Keratinocyte (primary cell): Measurements from ENCODE around the gene DSG2. TPM values are rescaled to one million over a fixed set of nuclear protein-coding genes. Genes with fewer than 3 reads are reported as not detected.

ENCODE experiments used
- DNase-seq: peaks from one replicate; pipeline ENCODE4 v3.0.0-alpha.2; 2011; ENCODE audit warnings: low read depth, missing footprints, low spot score
- FAIRE-seq: peaks from 2 replicates; lab custom pipeline; 2011; peaks lifted over from hg19 to GRCh38; lab: Jason Lieb, UNC
- H2AFZ ChIP-seq: 2 replicates; pipeline ENCODE4 v1.6.0; 2012; ENCODE audit warnings: low read length, control low read depth, inconsistent platforms; ENCODE audit not compliant: control insufficient read depth
- H3K27ac ChIP-seq: 2 replicates; pipeline ENCODE4 v1.5.1; 2011; ENCODE audit warnings: low read length; ENCODE audit not compliant: control insufficient read depth, insufficient read depth
- H3K27me3 ChIP-seq: 3 replicates; pipeline ENCODE4 v1.6.0; 2011; ENCODE audit warnings: low read length; ENCODE audit not compliant: control insufficient read depth, insufficient read depth; ENCODE audit errors: extremely low read depth
- H3K36me3 ChIP-seq, 2 experiments: 2 replicates in 1 of 2; 3 replicates in 1 of 2; pipeline ENCODE4 v1.5.1; 2011; ENCODE audit warnings: low read length in 2 of 2, mild to moderate bottlenecking in 1 of 2; ENCODE audit not compliant: control insufficient read depth in 2 of 2, insufficient read depth in 2 of 2; ENCODE audit errors: extremely low read depth in 1 of 2
- H3K4me1 ChIP-seq: 3 replicates; pipeline ENCODE4 v1.5.1; 2011; ENCODE audit warnings: low read length; ENCODE audit not compliant: control insufficient read depth, insufficient read depth; ENCODE audit errors: extremely low read depth
- H3K4me2 ChIP-seq: 3 replicates; pipeline ENCODE4 v1.6.0; 2011; ENCODE audit warnings: low read depth, low read length; ENCODE audit not compliant: control insufficient read depth, insufficient read depth; ENCODE audit errors: extremely low read depth
- H3K4me3 ChIP-seq, 3 experiments: fragments of 200-600 bp in 1 of 3; sonication (generic) in 1 of 3; 2 replicates in 2 of 3; 3 replicates in 1 of 3; pipeline ENCODE4 v1.5.1; 2011 to 2016; ENCODE audit warnings: low read length in 3 of 3, mild to moderate bottlenecking in 3 of 3, control low read depth in 2 of 3, inconsistent platforms in 1 of 3, low read depth in 1 of 3, mixed read lengths in 1 of 3, mixed run types in 1 of 3, moderate library complexity in 1 of 3; ENCODE audit not compliant: control insufficient read depth in 2 of 3, insufficient read depth in 2 of 3; ENCODE audit errors: extremely low read depth in 1 of 3
- H3K79me2 ChIP-seq: 2 replicates; pipeline ENCODE4 v1.6.0; 2012; ENCODE audit warnings: low read length; ENCODE audit not compliant: control insufficient read depth, insufficient read depth
- H3K9ac ChIP-seq: 3 replicates; pipeline ENCODE4 v1.6.0; 2011; ENCODE audit warnings: low read length; ENCODE audit not compliant: control insufficient read depth, insufficient read depth; ENCODE audit errors: extremely low read depth
- H3K9me1 ChIP-seq: 3 replicates; pipeline ENCODE4 v1.6.0; 2011; ENCODE audit warnings: low read length; ENCODE audit not compliant: control insufficient read depth, insufficient read depth; ENCODE audit errors: extremely low read depth
- H3K9me3 ChIP-seq: 2 replicates; pipeline ENCODE4 v1.5.1; 2012; ENCODE audit warnings: low read depth, low read length; ENCODE audit not compliant: control insufficient read depth
- H4K20me1 ChIP-seq: 3 replicates; pipeline ENCODE4 v1.6.0; 2011; ENCODE audit warnings: low read length; ENCODE audit not compliant: control insufficient read depth, insufficient read depth; ENCODE audit errors: extremely low read depth
- CTCF ChIP-seq, 3 experiments: IDR thresholded peaks in 1 of 3; conservative IDR thresholded peaks in 1 of 3; optimal IDR thresholded peaks in 1 of 3; 2 replicates in 2 of 3; 3 replicates in 1 of 3; pipeline versions ENCODE3 to v1.5.1; 2011; ENCODE audit warnings: low read length in 3 of 3, mild to moderate bottlenecking in 3 of 3, moderate library complexity in 2 of 3, control low read depth in 1 of 3, inconsistent platforms in 1 of 3; ENCODE audit not compliant: insufficient read depth in 2 of 3; ENCODE audit errors: extremely low read depth in 1 of 3
- EZH2 ChIP-seq: IDR thresholded peaks from one replicate; pipeline ENCODE4 v1.6.1; 2012; ENCODE audit warnings: inconsistent platforms, mild to moderate bottlenecking, low read length, moderate library complexity
- dilution Hi-C: fragments of 300-500 bp; cut with MboI; formaldehyde crosslinking; loops from one replicate; pipeline ENCODE4 v1.7.0; 2020; ENCODE audit warnings: low sequenced_read_pairs; ENCODE audit not compliant: extremely low pct_ligation_motif_present
- polyA plus RNA-seq, 5 experiments: library from polyadenylated mRNA; depleted of rRNA in 3 of 5; stranded (reverse) in 3 of 5; stranded (forward) in 1 of 5; unstranded in 1 of 5; fragments of >200 nt; gene quantifications; 1 replicate in 1 of 5; 2 replicates in 3 of 5; 3 replicates in 1 of 5; pipeline versions ENCODE4 v1.2.1 to v1.2.3, GENCODE V29; 2011 to 2012; ENCODE audit warnings: missing spikeins in 2 of 5, low read depth in 1 of 5, low replicate concordance in 1 of 5

Gene DSG2
- polyA plus RNA-seq, 1 donor (not counting 4 experiments of a cell fraction or from before 2014, with no cell fraction given) = 140 TPM

DNA sequence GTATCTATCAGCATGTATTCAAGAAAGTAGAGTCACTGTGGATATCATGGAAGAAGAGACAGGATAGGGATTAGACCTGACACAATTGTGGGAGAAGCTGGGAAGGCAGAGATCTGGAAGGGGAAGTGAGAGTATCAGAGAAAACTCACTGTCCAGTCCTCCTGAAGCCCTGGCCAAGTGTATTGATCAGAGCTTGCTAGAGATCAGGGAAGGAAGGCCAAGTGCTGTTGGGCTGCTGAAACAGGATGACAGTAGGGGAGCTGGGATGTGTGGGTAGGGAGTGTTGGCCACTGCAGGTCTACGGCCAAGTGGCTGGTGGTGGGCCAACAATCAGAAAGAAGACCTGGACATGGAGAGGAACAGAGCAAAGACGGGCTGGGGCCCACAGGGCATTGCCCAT, 67.4 kb downstream of the DSG2 start:
- DNase-seq = no peak
- no peak overlapping the region for H3K4me2 ChIP-seq
- H3K79me2 ChIP-seq = no peaks in the 10 kb centered on the region
- H3K27ac ChIP-seq = no peak overlapping the region
- no peak overlapping the region for H3K9ac ChIP-seq
- no peaks in the 10 kb centered on the region for H3K9me1 ChIP-seq
- peaks cover 3% of the 10 kb centered on the region for H3K27me3 ChIP-seq
- TF ChIP-seq CTCF (optimal IDR thresholded peaks at IDR 0.05 in 1 of 3, IDR thresholded peaks at IDR 0.05 in 1 of 3, conservative IDR thresholded peaks at IDR 0.05 in 1 of 3; ENCODE audit: extremely low read depth in 1 of 3, insufficient read depth in 2 of 3, low read length in 3 of 3) (no peak), EZH2 (no peak)
- FAIRE-seq = no peak
- no peaks in the 10 kb centered on the region for H3K4me1 ChIP-seq
- dilution Hi-C loops = no loop called here
- no peaks in the 10 kb centered on the region for H4K20me1 ChIP-seq
- H3K4me3 ChIP-seq = no peak overlapping the region
- H3K9me3 ChIP-seq = no peaks in the 10 kb centered on the region
- no peaks in the 10 kb centered on the region for H3K36me3 ChIP-seq
- no peak overlapping the region for H2AFZ ChIP-seq

DNA sequence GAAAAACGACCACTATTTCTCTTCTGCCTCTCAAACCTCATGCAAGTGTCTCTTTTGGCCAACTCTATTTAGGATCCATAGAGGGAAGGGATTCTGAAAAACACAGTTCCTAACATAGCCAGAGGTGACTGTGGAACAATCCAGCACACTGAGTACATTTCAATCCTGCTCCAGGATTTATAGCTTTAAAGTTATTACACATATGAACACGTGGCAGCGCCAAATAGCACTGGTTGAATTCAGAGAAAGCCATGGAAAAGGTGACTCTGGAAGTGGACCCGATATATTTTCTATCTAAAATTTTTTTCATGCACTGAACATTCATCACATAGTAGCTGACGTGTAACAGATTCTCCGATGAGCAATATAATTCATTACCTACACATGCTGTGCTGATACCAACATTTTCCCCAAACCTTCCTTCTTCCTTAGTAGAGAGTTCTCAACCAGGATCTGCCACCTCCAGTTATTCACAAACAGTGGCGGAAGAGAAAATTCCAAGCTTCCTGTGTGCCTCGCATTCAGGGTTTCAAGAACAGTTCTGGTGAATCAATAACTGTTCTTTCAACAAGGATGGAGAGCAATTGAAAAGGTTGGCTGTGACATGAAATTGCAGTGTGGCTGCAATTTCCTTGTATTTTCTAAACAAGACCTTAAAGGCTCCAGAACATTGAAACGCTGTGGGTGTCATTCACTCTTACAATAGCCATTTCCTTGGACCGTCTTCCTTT, 68.0 kb downstream of the DSG2 start:
- H3K27ac ChIP-seq = no peak overlapping the region

More for the DNA sequence above, 68.0 kb downstream of the DSG2 start:
- H2AFZ ChIP-seq = no peak overlapping the region
- H3K27me3 ChIP-seq = peaks cover 3% of the 10 kb centered on the region
- no peak overlapping the region for H3K4me2 ChIP-seq
- H3K4me3 ChIP-seq = no peak overlapping the region
- H4K20me1 ChIP-seq = no peaks in the 10 kb centered on the region
- TF ChIP-seq EZH2 = no peak
- TF ChIP-seq CTCF (optimal IDR thresholded peaks at IDR 0.05 in 1 of 3, IDR thresholded peaks at IDR 0.05 in 1 of 3, conservative IDR thresholded peaks at IDR 0.05 in 1 of 3; ENCODE audit: extremely low read depth in 1 of 3, insufficient read depth in 2 of 3, low read length in 3 of 3) = no peak
- H3K36me3 ChIP-seq = no peaks in the 10 kb centered on the region
- H3K9me3 ChIP-seq = no peaks in the 10 kb centered on the region
- H3K79me2 ChIP-seq = no peaks in the 10 kb centered on the region
- dilution Hi-C loops = no loop called here
- H3K9me1 ChIP-seq = no peaks in the 10 kb centered on the region
- FAIRE-seq (no peak), DNase-seq (no peak)
- no peaks in the 10 kb centered on the region for H3K4me1 ChIP-seq
- no peak overlapping the region for H3K9ac ChIP-seq
